Activated naive CD8-positive, alpha-beta T cell treated with anti-CD3 and anti-CD28 coated beads, Interleukin-2, amount 10 ng/mL, durations not matched to agents 7 days and 5 days (primary cell): Measurements from ENCODE around the gene CHD1. TPM values are rescaled to one million over a fixed set of nuclear protein-coding genes. Genes with fewer than 3 reads are reported as not detected.

ENCODE experiments used
- ATAC-seq: fragments of 150-1000 bp; cut with Tn5 transposase; one replicate; pipeline ENCODE4 v1.10.0; 2021; ENCODE audit warnings: low read depth, moderate library complexity
- POLR2A ChIA-PET: fragments of 350-600 bp; sonication (Branson Sonifier 250); formaldehyde crosslinking; loops from one replicate; lab custom pipeline; 2021; ENCODE audit warnings: antibody characterized with exemption; lab: Charles Lee
- DNase-seq: peaks from one replicate; pipeline ENCODE4 v3.0.0; 2021
- H3K27ac Mint-ChIP-seq: one replicate; pipeline ENCODE4 v1.8.0; 2022; ENCODE audit warnings: mild to moderate bottlenecking, mixed read lengths
- H3K27me3 Mint-ChIP-seq: one replicate; pipeline ENCODE4 v1.8.0; 2022; ENCODE audit warnings: mild to moderate bottlenecking, moderate library complexity, mixed read lengths
- H3K36me3 Mint-ChIP-seq: one replicate; pipeline ENCODE4 v1.8.0; 2021; ENCODE audit warnings: mild to moderate bottlenecking, mixed read lengths
- H3K4me1 Mint-ChIP-seq: one replicate; pipeline ENCODE4 v1.8.0; 2021; ENCODE audit warnings: mixed read lengths
- H3K4me3 Mint-ChIP-seq: one replicate; pipeline ENCODE4 v1.8.0; 2022; ENCODE audit warnings: mild to moderate bottlenecking, moderate library complexity, mixed read lengths
- H3K9me3 Mint-ChIP-seq: one replicate; pipeline ENCODE4 v1.8.0; 2021; ENCODE audit warnings: mixed read lengths
- total RNA-seq, 2 experiments: library from RNA; stranded (reverse); gene quantifications; one replicate each; pipeline ENCODE4 v1.2.3, GENCODE V29; 2021

The CHD1 gene
- total RNA-seq, 2 experiments from 2014 or later, result 49.1 to 57.3 TPM

- POLR2A ChIA-PET, result no interaction called here
- H3K36me3 Mint-ChIP-seq, result no peaks in the 10 kb centered on the region
- H3K27ac Mint-ChIP-seq, result no peak overlapping the region
- no peak overlapping the region for H3K4me3 Mint-ChIP-seq
- no peaks in the 10 kb centered on the region for H3K27me3 Mint-ChIP-seq
- H3K9me3 Mint-ChIP-seq, result peaks cover 3% of the 10 kb centered on the region
- H3K4me1 Mint-ChIP-seq, result peaks cover under 1% of the 10 kb centered on the region
- ATAC-seq (no peak), DNase-seq (no peak)
Observed at GRCh38 chr5:98844865-98845264, 83.9 kb downstream of the CHD1 start.

GRCh38 chr5:98843481-98843880 lies 85.3 kb downstream of the CHD1 start:
- H3K27me3 Mint-ChIP-seq, result no peaks in the 10 kb centered on the region
- DNase-seq (no peak), ATAC-seq (no peak)
- H3K36me3 Mint-ChIP-seq, result no peaks in the 10 kb centered on the region
- POLR2A ChIA-PET, result no interaction called here
- peaks cover 2% of the 10 kb centered on the region for H3K4me1 Mint-ChIP-seq
- H3K4me3 Mint-ChIP-seq, result no peak overlapping the region
- no peak overlapping the region for H3K27ac Mint-ChIP-seq
- peaks cover 3% of the 10 kb centered on the region for H3K9me3 Mint-ChIP-seq

GRCh38 chr5:98840946-98841345 lies 87.9 kb downstream of the CHD1 start:
- POLR2A ChIA-PET, result interaction anchor here (0.7 kb wide), 1 partner anchor 56 kb away, joined by 6 read pairs; no protein-coding TSS in a partner anchor
- no peaks in the 10 kb centered on the region for H3K27me3 Mint-ChIP-seq
- ATAC-seq, result no peak

GRCh38 chr5:98839469-98840383 lies 89.1 kb downstream of the CHD1 start:
- DNase-seq, result peak; percentile 36
- Mint-ChIP-seq H3K27me3 (no peaks in the 10 kb centered on the region), H3K4me3 (peak overlapping the region; percentile 44), H3K27ac (peak overlapping the region; percentile 51), H3K36me3 (no peaks in the 10 kb centered on the region), H3K4me1 (peaks cover 2% of the 10 kb centered on the region), H3K9me3 (no peaks in the 10 kb centered on the region)
- peak; percentile 75 for ATAC-seq
- POLR2A ChIA-PET, result no interaction called here

More at GRCh38 chr5:98840946-98841345, 87.9 kb downstream of the CHD1 start:
- H3K4me3 Mint-ChIP-seq, result no peak overlapping the region
- DNase-seq, result no peak
- H3K27ac Mint-ChIP-seq, result no peak overlapping the region
- H3K4me1 Mint-ChIP-seq, result peaks cover 2% of the 10 kb centered on the region
- H3K36me3 Mint-ChIP-seq, result no peaks in the 10 kb centered on the region
- H3K9me3 Mint-ChIP-seq, result peaks cover 3% of the 10 kb centered on the region

- POLR2A ChIA-PET, result no interaction called here
- no peak for ATAC-seq
- Mint-ChIP-seq H3K36me3 (no peaks in the 10 kb centered on the region), H3K27me3 (no peaks in the 10 kb centered on the region), H3K9me3 (no peaks in the 10 kb centered on the region), H3K4me3 (no peak overlapping the region), H3K27ac (no peak overlapping the region), H3K4me1 (peaks cover 2% of the 10 kb centered on the region)
- no peak for DNase-seq
Observed at GRCh38 chr5:98836175-98836574, 92.6 kb downstream of the CHD1 start.

- H3K27me3 Mint-ChIP-seq, result no peaks in the 10 kb centered on the region
- no peaks in the 10 kb centered on the region for H3K36me3 Mint-ChIP-seq
- no peaks in the 10 kb centered on the region for H3K4me1 Mint-ChIP-seq
Observed at GRCh38 chr5:98827588-98828284, 101.1 kb downstream of the CHD1 start.

GRCh38 chr5:98827161-98827560 lies 101.6 kb downstream of the CHD1 start:
- no peak for ATAC-seq
- no peak overlapping the region for H3K27ac Mint-ChIP-seq
- POLR2A ChIA-PET, result no interaction called here
- no peaks in the 10 kb centered on the region for H3K27me3 Mint-ChIP-seq
- H3K4me3 Mint-ChIP-seq, result no peak overlapping the region
- no peaks in the 10 kb centered on the region for H3K9me3 Mint-ChIP-seq
- DNase-seq, result no peak
- H3K4me1 Mint-ChIP-seq, result no peaks in the 10 kb centered on the region
- H3K36me3 Mint-ChIP-seq, result no peaks in the 10 kb centered on the region

More at GRCh38 chr5:98827588-98828284, 101.1 kb downstream of the CHD1 start:
- POLR2A ChIA-PET, result no interaction called here
- Mint-ChIP-seq H3K4me3 (no peak overlapping the region), H3K27ac (no peak overlapping the region), H3K9me3 (no peaks in the 10 kb centered on the region)
- DNase-seq (no peak), ATAC-seq (no peak)

- Mint-ChIP-seq H3K27ac (no peak overlapping the region), H3K4me1 (no peaks in the 10 kb centered on the region), H3K27me3 (no peaks in the 10 kb centered on the region), H3K36me3 (peaks cover 1% of the 10 kb centered on the region), H3K9me3 (no peaks in the 10 kb centered on the region), H3K4me3 (no peak overlapping the region)
- DNase-seq (no peak), ATAC-seq (no peak)
- POLR2A ChIA-PET, result no interaction called here
Observed at GRCh38 chr5:98825582-98826375, 103.0 kb downstream of the CHD1 start.

GRCh38 chr5:98816582-98817222 lies 112.1 kb downstream of the CHD1 start:
- POLR2A ChIA-PET, result no interaction called here
- no peak for ATAC-seq
- Mint-ChIP-seq H3K4me1 (no peaks in the 10 kb centered on the region), H3K27ac (no peak overlapping the region), H3K4me3 (no peak overlapping the region), H3K9me3 (peaks cover 5% of the 10 kb centered on the region), H3K27me3 (peaks cover 5% of the 10 kb centered on the region), H3K36me3 (peaks cover 1% of the 10 kb centered on the region)
- no peak for DNase-seq

- no peaks in the 10 kb centered on the region for H3K4me1 Mint-ChIP-seq
- DNase-seq (no peak), ATAC-seq (no peak)
- no peaks in the 10 kb centered on the region for H3K36me3 Mint-ChIP-seq
- H3K27me3 Mint-ChIP-seq, result no peaks in the 10 kb centered on the region
- POLR2A ChIA-PET, result interaction anchor here (0.6 kb wide), 1 partner anchor 545 kb away, joined by 3 read pairs; no protein-coding TSS in a partner anchor
- H3K4me3 Mint-ChIP-seq, result no peak overlapping the region
- H3K27ac Mint-ChIP-seq, result no peak overlapping the region
- peaks cover 2% of the 10 kb centered on the region for H3K9me3 Mint-ChIP-seq
Observed at GRCh38 chr5:98813755-98814154, 115.1 kb downstream of the CHD1 start.

GRCh38 chr5:98810206-98810605 lies 118.6 kb downstream of the CHD1 start:
- Mint-ChIP-seq H3K4me3 (no peak overlapping the region), H3K27me3 (no peaks in the 10 kb centered on the region), H3K36me3 (peaks cover 2% of the 10 kb centered on the region), H3K9me3 (peaks cover 8% of the 10 kb centered on the region), H3K4me1 (no peaks in the 10 kb centered on the region), H3K27ac (no peak overlapping the region)
- POLR2A ChIA-PET, result no interaction called here
- ATAC-seq, result no peak
- no peak for DNase-seq

GRCh38 chr5:98807806-98808205 lies 121.0 kb downstream of the CHD1 start:
- DNase-seq (no peak), ATAC-seq (no peak)
- Mint-ChIP-seq H3K36me3 (peaks cover 3% of the 10 kb centered on the region), H3K27me3 (no peaks in the 10 kb centered on the region), H3K9me3 (peaks cover 9% of the 10 kb centered on the region), H3K4me1 (no peaks in the 10 kb centered on the region), H3K27ac (no peak overlapping the region), H3K4me3 (no peak overlapping the region)
- POLR2A ChIA-PET, result no interaction called here

GRCh38 chr5:98805070-98805469 lies 123.7 kb downstream of the CHD1 start:
- DNase-seq (no peak), ATAC-seq (no peak)
- Mint-ChIP-seq H3K4me1 (no peaks in the 10 kb centered on the region), H3K36me3 (peaks cover 3% of the 10 kb centered on the region), H3K9me3 (peaks cover 9% of the 10 kb centered on the region), H3K4me3 (no peak overlapping the region), H3K27me3 (no peaks in the 10 kb centered on the region), H3K27ac (no peak overlapping the region)
- POLR2A ChIA-PET, result no interaction called here
